Stomach (tissue), 4 donors: ENCODE results near the gene SIRPB2.

ENCODE experiments used
- EP300 ChIP-seq: sonication (generic); formaldehyde crosslinking; IDR thresholded peaks from one replicate; pipeline ENCODE4 v1.6.1; 2017; ENCODE audit warnings: antibody characterized with exemption
- TF ChIP-seq, protein P1 (sequence below), 7 experiments: fragments of 450-650 bp in 4 of 7; fragments of 200-600 bp in 3 of 7; sonication (generic) in 3 of 7; IDR thresholded peaks; one replicate each; pipeline ENCODE4 v1.5.1; 2016 to 2019; ENCODE audit warnings: antibody characterized with exemption in 7 of 7, control low read depth in 2 of 7, mild to moderate bottlenecking in 1 of 7

DNA sequence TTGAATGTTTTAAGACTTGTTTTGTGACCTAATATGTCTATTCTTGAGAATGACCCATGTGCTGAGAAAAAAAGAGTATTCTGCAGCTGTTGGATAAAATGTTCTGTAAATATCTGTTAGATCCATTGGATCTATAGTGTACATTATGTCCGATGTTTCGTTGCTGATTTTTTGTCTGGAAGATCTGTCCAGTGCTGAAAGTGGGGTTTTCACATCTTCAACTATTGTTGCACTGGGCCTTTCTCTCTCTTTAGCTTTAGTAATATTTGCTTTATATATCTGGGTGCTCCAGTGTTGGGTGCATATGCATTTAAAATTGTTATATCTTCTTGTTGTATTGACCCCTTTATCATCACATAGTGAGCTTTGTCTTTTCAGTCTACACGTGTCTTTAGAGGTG, 5.7 kb upstream of the SIRPB2 start:
- TF ChIP-seq, protein P1, sequence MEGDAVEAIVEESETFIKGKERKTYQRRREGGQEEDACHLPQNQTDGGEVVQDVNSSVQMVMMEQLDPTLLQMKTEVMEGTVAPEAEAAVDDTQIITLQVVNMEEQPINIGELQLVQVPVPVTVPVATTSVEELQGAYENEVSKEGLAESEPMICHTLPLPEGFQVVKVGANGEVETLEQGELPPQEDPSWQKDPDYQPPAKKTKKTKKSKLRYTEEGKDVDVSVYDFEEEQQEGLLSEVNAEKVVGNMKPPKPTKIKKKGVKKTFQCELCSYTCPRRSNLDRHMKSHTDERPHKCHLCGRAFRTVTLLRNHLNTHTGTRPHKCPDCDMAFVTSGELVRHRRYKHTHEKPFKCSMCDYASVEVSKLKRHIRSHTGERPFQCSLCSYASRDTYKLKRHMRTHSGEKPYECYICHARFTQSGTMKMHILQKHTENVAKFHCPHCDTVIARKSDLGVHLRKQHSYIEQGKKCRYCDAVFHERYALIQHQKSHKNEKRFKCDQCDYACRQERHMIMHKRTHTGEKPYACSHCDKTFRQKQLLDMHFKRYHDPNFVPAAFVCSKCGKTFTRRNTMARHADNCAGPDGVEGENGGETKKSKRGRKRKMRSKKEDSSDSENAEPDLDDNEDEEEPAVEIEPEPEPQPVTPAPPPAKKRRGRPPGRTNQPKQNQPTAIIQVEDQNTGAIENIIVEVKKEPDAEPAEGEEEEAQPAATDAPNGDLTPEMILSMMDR (IDR thresholded peaks at IDR 0.05): no peak
- TF ChIP-seq EP300: no peak
